ENCODE measurements around the gene NELL2.

GRCh38 chr12:44509471-44509870, 366.6 kb downstream of the NELL2 start:
- TF ChIP-seq CTCF (IDR thresholded peaks at IDR 0.05) (no peak), POLR2AphosphoS5 (IDR thresholded peaks at IDR 0.05; ENCODE audit: insufficient read depth in 1 of 2, low read depth in 1 of 2) (no peak)

Measured in vagina (tissue), 2 donors.